HG03108 (cell line): ENCODE data around the gene RNF186.
"Not testable (repeated sequence)": the region's sequence is repeated elsewhere in the genome, so short reads cannot be mapped to it uniquely, and the experiment has no call there.

Experiments used
- ATAC-seq: cut with Tn5 transposase; IDR thresholded peaks from one replicate; pipeline ENCODE4 v1.9.1; 2021; ENCODE audit warnings: moderate library complexity; ENCODE audit not compliant: unreplicated experiment

The RNF186 gene

GRCh38 chr1:19797827-19798226 lies 17.3 kb downstream of the RNF186 start:
- ATAC-seq = no peak

GRCh38 chr1:19794583-19794982 lies 20.5 kb downstream of the RNF186 start:
- no peak for ATAC-seq

- ATAC-seq = no peak
Observed at GRCh38 chr1:19793360-19794046, 21.6 kb downstream of the RNF186 start.

GRCh38 chr1:19792237-19793002 lies 22.7 kb downstream of the RNF186 start:
- ATAC-seq = no peak

GRCh38 chr1:19790061-19790975 lies 24.8 kb downstream of the RNF186 start:
- not testable (repeated sequence) for ATAC-seq

- no peak for ATAC-seq
Observed at GRCh38 chr1:19786988-19787423, 28.1 kb downstream of the RNF186 start.

- ATAC-seq = no peak
Observed at GRCh38 chr1:19785660-19786059, 29.4 kb downstream of the RNF186 start.

GRCh38 chr1:19780267-19780877 lies 34.7 kb downstream of the RNF186 start:
- ATAC-seq = no peak

GRCh38 chr1:19776933-19777332 lies 38.1 kb downstream of the RNF186 start:
- no peak for ATAC-seq

- no peak for ATAC-seq
Observed at GRCh38 chr1:19776287-19776686, 38.8 kb downstream of the RNF186 start.

GRCh38 chr1:19775831-19776230 lies 39.3 kb downstream of the RNF186 start:
- ATAC-seq = no peak

- no peak for ATAC-seq
Observed at GRCh38 chr1:19775317-19775716, 39.8 kb downstream of the RNF186 start.

GRCh38 chr1:19774180-19774785 lies 40.8 kb downstream of the RNF186 start:
- ATAC-seq = no peak

- ATAC-seq = no peak
Observed at GRCh38 chr1:19773485-19773884, 41.6 kb downstream of the RNF186 start.

- no peak for ATAC-seq
Observed at GRCh38 chr1:19772053-19772452, 43.0 kb downstream of the RNF186 start.

GRCh38 chr1:19771350-19771749 lies 43.7 kb downstream of the RNF186 start:
- no peak for ATAC-seq

- ATAC-seq = no peak
Observed at GRCh38 chr1:19770436-19771190, 44.5 kb downstream of the RNF186 start.

GRCh38 chr1:19769211-19769932 lies 45.7 kb downstream of the RNF186 start:
- no peak for ATAC-seq
